A172 (cell line): ENCODE data around the gene CAMK1G. TPM values are rescaled to one million over a fixed set of nuclear protein-coding genes. Genes with fewer than 3 reads are reported as not detected.

Experiments
- DNase-seq: peaks from one replicate; pipeline ENCODE4 v3.0.0-alpha.2; 2015; ENCODE audit warnings: low spot score
- total RNA-seq: library from RNA; depleted of rRNA; stranded (reverse); fragments of >200 nt; shearing (Covaris generic); gene quantifications from 2 replicates; pipeline ENCODE4 v1.2.3, GENCODE V29; 2014; rRNA removed

The CAMK1G gene
- total RNA-seq, 1 experiment from 2014 or later = not detected

DNA sequence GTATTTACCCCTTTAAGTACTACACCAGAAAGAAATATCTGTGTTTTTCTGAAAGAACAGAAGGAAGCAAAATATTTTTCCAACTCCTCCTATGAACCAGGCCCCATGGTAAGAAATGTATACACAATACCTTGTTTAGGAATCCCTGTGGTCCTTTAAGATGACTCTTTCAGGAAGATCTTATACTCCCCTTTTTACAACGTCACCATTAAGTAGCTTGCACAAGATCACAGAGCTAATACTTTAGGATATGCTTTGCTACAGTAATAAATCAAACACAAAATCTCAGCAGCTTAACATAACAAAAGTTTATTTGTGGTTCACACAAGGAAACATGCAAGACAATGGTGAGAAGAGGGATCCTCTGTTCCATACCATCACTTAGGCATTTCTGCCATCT is 77.6 kb downstream of the CAMK1G start:
- no peak for DNase-seq

DNA sequence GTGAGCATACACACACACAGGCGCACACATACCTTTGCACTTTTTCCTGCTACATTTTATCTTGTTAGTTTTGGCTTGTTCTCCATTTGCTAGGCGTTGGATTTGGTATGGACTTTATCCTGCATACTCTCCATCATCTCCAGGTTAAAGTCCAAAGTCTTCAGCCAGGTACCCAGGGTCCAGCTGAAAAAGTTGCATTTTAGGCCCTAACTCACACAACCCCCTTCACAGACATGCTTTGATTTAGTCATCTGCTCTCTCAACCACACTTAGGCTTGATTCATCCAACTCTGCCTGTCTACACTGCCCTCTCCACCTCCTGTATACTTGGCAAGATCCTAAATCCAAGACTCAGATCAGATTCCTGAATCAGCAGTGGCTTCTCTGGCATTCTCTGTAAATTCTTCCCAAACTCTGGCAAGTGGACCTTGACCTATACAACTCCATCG is 79.4 kb downstream of the CAMK1G start:
- no peak for DNase-seq

Other genes with a start within 250 kb of the CAMK1G start
- gene LAMB3, start 68.7 kb downstream of the CAMK1G start, total RNA-seq = 7.0 and 13.7 TPM in 2 replicates
- not detected in 2 replicates for gene G0S2, start 91.7 kb downstream of the CAMK1G start, total RNA-seq
- 0.69 and 1.5 TPM in 2 replicates for gene HSD11B1, start 121.1 kb downstream of the CAMK1G start, total RNA-seq
- gene TRAF3IP3, start 172.3 kb downstream of the CAMK1G start, total RNA-seq = not detected in 2 replicates
- gene C1orf74, start 200.8 kb downstream of the CAMK1G start, total RNA-seq = 5.0 and 6.6 TPM in 2 replicates
- 0.02 TPM in 1 of 2 replicates, not detected in the other for gene IRF6, start 222.4 kb downstream of the CAMK1G start, total RNA-seq
- gene UTP25, start 244.3 kb downstream of the CAMK1G start, total RNA-seq = 12.1 and 15.9 TPM in 2 replicates